ENCODE data around the gene STXBP5.
A peak's percentile ranks its signal among the peaks of the same experiment; 100 is the strongest.
"Not testable (repeated sequence)": the region's sequence is repeated elsewhere in the genome, so short reads cannot be mapped to it uniquely, and the experiment has no call there.

Gene STXBP5

GRCh38 chr6:147371325-147371724 lies 167.1 kb downstream of the STXBP5 start:
- H3K4me3 ChIP-seq (replicated peaks in 1 of 2; ENCODE audit: low read depth in 2 of 2, low read length in 2 of 2) = no peak overlapping the region
- TF ChIP-seq CTCF (IDR thresholded peaks at IDR 0.05; ENCODE audit: low read depth, low read length) = no peak
- no peak for DNase-seq (ENCODE audit: low read depth in 2 of 2)

GRCh38 chr6:147372806-147373205 lies 168.6 kb downstream of the STXBP5 start:
- no peak overlapping the region for H3K4me3 ChIP-seq (replicated peaks in 1 of 2; ENCODE audit: low read depth in 2 of 2, low read length in 2 of 2)
- no peak for DNase-seq (ENCODE audit: low read depth in 2 of 2)
- no peak for TF ChIP-seq CTCF (IDR thresholded peaks at IDR 0.05; ENCODE audit: low read depth, low read length)

- TF ChIP-seq CTCF (IDR thresholded peaks at IDR 0.05; ENCODE audit: low read depth, low read length) = no peak
- no peak overlapping the region for H3K4me3 ChIP-seq (replicated peaks in 1 of 2; ENCODE audit: low read depth in 2 of 2, low read length in 2 of 2)
- DNase-seq (ENCODE audit: low read depth in 2 of 2) = no peak
These were observed 174.6 kb downstream of the STXBP5 start for GRCh38 chr6:147378819-147379218.

GRCh38 chr6:147380841-147381240 lies 176.6 kb downstream of the STXBP5 start:
- DNase-seq (ENCODE audit: low read depth in 2 of 2); H3K4me3 ChIP-seq (replicated peaks in 1 of 2; ENCODE audit: low read depth in 2 of 2, low read length in 2 of 2): not testable (repeated sequence)

- H3K4me3 ChIP-seq (replicated peaks in 1 of 2; ENCODE audit: low read depth in 2 of 2, low read length in 2 of 2) = no peak overlapping the region
- TF ChIP-seq CTCF (IDR thresholded peaks at IDR 0.05; ENCODE audit: low read depth, low read length) = no peak
- peak in 1 of 2 donors; percentile 33 for DNase-seq (ENCODE audit: low read depth in 2 of 2)
These were observed 177.5 kb downstream of the STXBP5 start for GRCh38 chr6:147381712-147382111.

- DNase-seq (ENCODE audit: low read depth in 2 of 2) = peak; percentile 62 to 70
- TF ChIP-seq CTCF (IDR thresholded peaks at IDR 0.05; ENCODE audit: low read depth, low read length) = peak; percentile 47
These were observed 178.8 kb downstream of the STXBP5 start for GRCh38 chr6:147382945-147383554.

GRCh38 chr6:147384029-147384428 lies 179.8 kb downstream of the STXBP5 start:
- H3K4me3 ChIP-seq (replicated peaks in 1 of 2; ENCODE audit: low read depth in 2 of 2, low read length in 2 of 2) = no peak overlapping the region
- no peak for TF ChIP-seq CTCF (IDR thresholded peaks at IDR 0.05; ENCODE audit: low read depth, low read length)
- DNase-seq (ENCODE audit: low read depth in 2 of 2) = no peak

More at GRCh38 chr6:147382945-147383554, 178.8 kb downstream of the STXBP5 start:
- no peak overlapping the region for H3K4me3 ChIP-seq (replicated peaks in 1 of 2; ENCODE audit: low read depth in 2 of 2, low read length in 2 of 2)
